Mammary epithelial cell (primary cell): ENCODE data around the gene CD180.

Source experiments
- CTCF ChIP-seq, 2 donors: IDR thresholded peaks in 1 of 2; conservative IDR thresholded peaks in 1 of 2; 2 replicates each; pipeline ENCODE4 v1.5.1; 2011 to 2012; ENCODE audit warnings: inconsistent platforms in 2 of 2, low read length in 2 of 2, mild to moderate bottlenecking in 2 of 2, control low read depth in 1 of 2, low read depth in 1 of 2; ENCODE audit not compliant: insufficient read depth in 1 of 2; ENCODE audit errors: extremely low read depth in 1 of 2
- EZH2 ChIP-seq: IDR thresholded peaks from 2 replicates; pipeline ENCODE4 v1.6.1; 2012; ENCODE audit warnings: low read length, inconsistent platforms, borderline replicate concordance

GRCh38 chr5:67168069-67168468 lies 28.5 kb downstream of the CD180 start:
- TF ChIP-seq CTCF (conservative IDR thresholded peaks at IDR 0.05 in 1 of 2, IDR thresholded peaks at IDR 0.05 in 1 of 2; ENCODE audit: extremely low read depth in 1 of 2, insufficient read depth in 1 of 2, low read depth in 1 of 2, low read length in 2 of 2) (no peak), EZH2 (no peak)
